Vagina (tissue), 2 donors: Measurements from ENCODE around the gene NOC4L.

Source experiments
- CTCF ChIP-seq, 3 experiments: fragments of 450-650 bp in 2 of 3; fragments of 200-600 bp in 1 of 3; sonication (generic) in 1 of 3; IDR thresholded peaks; one replicate each; pipeline ENCODE4 v1.5.1; 2017 to 2019; ENCODE audit warnings: antibody characterized with exemption in 3 of 3, mild to moderate bottlenecking in 2 of 3, moderate library complexity in 2 of 3
- POLR2A ChIP-seq, 2 donors: fragments of 450-650 bp; IDR thresholded peaks; one replicate each; pipeline ENCODE4 v1.6.1; 2017; ENCODE audit warnings: antibody characterized with exemption in 2 of 2, mild to moderate bottlenecking in 2 of 2, moderate library complexity in 2 of 2

- TF ChIP-seq CTCF (IDR thresholded peaks at IDR 0.05) (no peak), POLR2A (IDR thresholded peaks at IDR 0.05) (no peak)
These were observed 44.5 kb upstream of the NOC4L start for GRCh38 chr12:132099739-132100138.
